ENCODE measurements around the gene ECI2. TPM values are rescaled to one million over a fixed set of nuclear protein-coding genes. Genes with fewer than 3 reads are reported as not detected.

The ECI2 gene
- 10 to 100 TPM; 11.7 to 38.0 (median 19.1) TPM for total RNA-seq

GRCh38 chr6:4134841-4135664, at the start of gene ECI2:
Gene ECI2, minus strand, starts transcription at chr6:4135575. Its CDS starts 15 bp downstream, at chr6:4135560.
- H3K4me1 ChIP-seq: peaks cover 0 to 38% (median 11%) of the 10 kb centered on the region in 3 donors
- H3K27me3 ChIP-seq: no peaks in the 10 kb centered on the region
- peak within 1 kb of the TSS; percentile 78 to 96 (median 92) for H3K27ac ChIP-seq
- peak; percentile 39 for DNase-seq
- no peaks in the 10 kb centered on the region for H3K9me3 ChIP-seq
- TF ChIP-seq CTCF (IDR thresholded peaks at IDR 0.05) (no peak), POLR2A (IDR thresholded peaks at IDR 0.05) (peak in 2 of 4 donors; percentile 12 to 71)
- H3K4me3 ChIP-seq: peak within 1 kb of the TSS; percentile 61 to 87 (median 80)
- intact Hi-C loops (cut with DNase I): loop anchor here (10.0 kb wide), 1 partner anchor 110 kb away; a partner anchor contains a TSS
- peaks cover 0 to 30% (median 2%) of the 10 kb centered on the region in 3 donors for H3K36me3 ChIP-seq
- WGBS, 2 donors: 1% methylated on average over 13 to 17 of the region's 66 CpGs

- intact Hi-C loops (cut with DNase I): no loop called here
- Histone ChIP-seq H3K36me3 (no peaks in the 10 kb centered on the region), H3K27ac (no peak overlapping the region), H3K4me3 (no peak overlapping the region), H3K9me3 (no peaks in the 10 kb centered on the region), H3K27me3 (peaks cover 0 to 5% (median 0%) of the 10 kb centered on the region in 4 donors), H3K4me1 (no peaks in the 10 kb centered on the region)
- WGBS, 2 donors: 70 to 79% methylated on average over 8 of the region's 9 CpGs
- DNase-seq: no peak
- no peak for TF ChIP-seq POLR2A (IDR thresholded peaks at IDR 0.05)
- TF ChIP-seq CTCF (IDR thresholded peaks at IDR 0.05): no peak
Measured at GRCh38 chr6:4180652-4181255, 45.4 kb upstream of the ECI2 start.

- H3K27ac ChIP-seq: no peak overlapping the region
- DNase-seq: no peak
- peaks cover 0 to 5% (median 0%) of the 10 kb centered on the region in 4 donors for H3K27me3 ChIP-seq
- intact Hi-C loops (cut with DNase I): no loop called here
- H3K4me1 ChIP-seq: no peaks in the 10 kb centered on the region
- no peak overlapping the region for H3K4me3 ChIP-seq
- H3K36me3 ChIP-seq: no peaks in the 10 kb centered on the region
- WGBS, 2 donors: 68 to 71% methylated on average over 4 of the region's 4 CpGs
- TF ChIP-seq CTCF (IDR thresholded peaks at IDR 0.05) (no peak), POLR2A (IDR thresholded peaks at IDR 0.05) (no peak)
- no peaks in the 10 kb centered on the region for H3K9me3 ChIP-seq
Measured at GRCh38 chr6:4179960-4180651, 44.7 kb upstream of the ECI2 start.

GRCh38 chr6:4178737-4179333, 43.5 kb upstream of the ECI2 start:
- TF ChIP-seq POLR2A (IDR thresholded peaks at IDR 0.05) (no peak), CTCF (IDR thresholded peaks at IDR 0.05) (no peak)
- no peaks in the 10 kb centered on the region for H3K36me3 ChIP-seq
- WGBS, 2 donors: 70 to 73% methylated on average over 6 to 7 of the region's 8 CpGs
- no peak overlapping the region for H3K27ac ChIP-seq
- no peaks in the 10 kb centered on the region for H3K4me1 ChIP-seq
- no peak for DNase-seq
- H3K9me3 ChIP-seq: no peaks in the 10 kb centered on the region
- peaks cover 0 to 5% (median 0%) of the 10 kb centered on the region in 4 donors for H3K27me3 ChIP-seq
- H3K4me3 ChIP-seq: no peak overlapping the region
- intact Hi-C loops (cut with DNase I): no loop called here

Measured in esophagus squamous epithelium (tissue), 5 donors.